ENCODE measurements around the gene GID8.
A peak's percentile ranks its signal among the peaks of the same experiment; 100 is the strongest.
"Not testable (repeated sequence)": the region's sequence is repeated elsewhere in the genome, so short reads cannot be mapped to it uniquely, and the experiment has no call there.

The GID8 gene

GRCh38 chr20:62921119-62921687 lies 16.7 kb upstream of the GID8 start:
- peak in 1 of 3 experiments; percentile 45 for DNase-seq (ENCODE audit: low read depth in 2 of 3, low spot score in 2 of 3)

GRCh38 chr20:62922451-62922921 lies 15.5 kb upstream of the GID8 start:
- DNase-seq (ENCODE audit: low read depth in 2 of 3, low spot score in 2 of 3) = no peak

- DNase-seq (ENCODE audit: low read depth in 2 of 3, low spot score in 2 of 3) = not testable (repeated sequence)
Measured at GRCh38 chr20:62923059-62923668, 14.8 kb upstream of the GID8 start.

- no peak for DNase-seq (ENCODE audit: low read depth in 2 of 3, low spot score in 2 of 3)
Measured at GRCh38 chr20:62923669-62924441, 14.1 kb upstream of the GID8 start.

GRCh38 chr20:62924442-62925075 lies 13.4 kb upstream of the GID8 start:
- no peak for DNase-seq (ENCODE audit: low read depth in 2 of 3, low spot score in 2 of 3)

GRCh38 chr20:62925076-62925419 lies 12.9 kb upstream of the GID8 start:
- DNase-seq (ENCODE audit: low read depth in 2 of 3, low spot score in 2 of 3) = no peak

GRCh38 chr20:62925420-62926228 lies 12.3 kb upstream of the GID8 start:
- DNase-seq (ENCODE audit: low read depth in 2 of 3, low spot score in 2 of 3) = peak in 1 of 3 experiments; percentile 26

GRCh38 chr20:62926229-62927127 lies 11.5 kb upstream of the GID8 start, which contains the start of gene DIDO1:
TSS of gene DIDO1 (minus strand) at chr20:62926505.
- peak; percentile 71 to 80 (median 75) for DNase-seq (ENCODE audit: low read depth in 2 of 3, low spot score in 2 of 3)

- DNase-seq (ENCODE audit: low read depth in 2 of 3, low spot score in 2 of 3) = no peak
Measured at GRCh38 chr20:62927128-62927705, 10.7 kb upstream of the GID8 start.

GRCh38 chr20:62928246-62928939 lies 9.6 kb upstream of the GID8 start:
- no peak for DNase-seq (ENCODE audit: low read depth in 2 of 3, low spot score in 2 of 3)

- peak in 1 of 3 experiments; percentile 43 for DNase-seq (ENCODE audit: low read depth in 2 of 3, low spot score in 2 of 3)
Measured at GRCh38 chr20:62929051-62929538, 8.9 kb upstream of the GID8 start.

GRCh38 chr20:62931464-62931863 lies 6.5 kb upstream of the GID8 start:
- no peak for DNase-seq (ENCODE audit: low read depth in 2 of 3, low spot score in 2 of 3)

GRCh38 chr20:62933966-62934365 lies 4.0 kb upstream of the GID8 start:
- DNase-seq (ENCODE audit: low read depth in 2 of 3, low spot score in 2 of 3) = no peak

- no peak for DNase-seq (ENCODE audit: low read depth in 2 of 3, low spot score in 2 of 3)
Measured at GRCh38 chr20:62935204-62935967, 2.6 kb upstream of the GID8 start.

GRCh38 chr20:62935968-62936585 lies 1.9 kb upstream of the GID8 start:
- no peak for DNase-seq (ENCODE audit: low read depth in 2 of 3, low spot score in 2 of 3)

GRCh38 chr20:62937268-62938104 lies 461 bp upstream of the GID8 start:
- DNase-seq (ENCODE audit: low read depth in 2 of 3, low spot score in 2 of 3) = peak; percentile 86 to 95 (median 89)

- no peak for DNase-seq (ENCODE audit: low read depth in 2 of 3, low spot score in 2 of 3)
Measured at GRCh38 chr20:62940875-62941274, 2.9 kb downstream of the GID8 start.

Data from activated CD8-positive, alpha-beta memory T cell treated with anti-CD3 and anti-CD28 coated beads for 48 hours (primary cell).